Measurements from ENCODE around the gene AKIRIN1. TPM values are rescaled to one million over a fixed set of nuclear protein-coding genes. Genes with fewer than 3 reads are reported as not detected.

The AKIRIN1 gene
- total RNA-seq, 4 donors from 2014 or later = 59.0 to 93.1 (median 69.2) TPM

DNA sequence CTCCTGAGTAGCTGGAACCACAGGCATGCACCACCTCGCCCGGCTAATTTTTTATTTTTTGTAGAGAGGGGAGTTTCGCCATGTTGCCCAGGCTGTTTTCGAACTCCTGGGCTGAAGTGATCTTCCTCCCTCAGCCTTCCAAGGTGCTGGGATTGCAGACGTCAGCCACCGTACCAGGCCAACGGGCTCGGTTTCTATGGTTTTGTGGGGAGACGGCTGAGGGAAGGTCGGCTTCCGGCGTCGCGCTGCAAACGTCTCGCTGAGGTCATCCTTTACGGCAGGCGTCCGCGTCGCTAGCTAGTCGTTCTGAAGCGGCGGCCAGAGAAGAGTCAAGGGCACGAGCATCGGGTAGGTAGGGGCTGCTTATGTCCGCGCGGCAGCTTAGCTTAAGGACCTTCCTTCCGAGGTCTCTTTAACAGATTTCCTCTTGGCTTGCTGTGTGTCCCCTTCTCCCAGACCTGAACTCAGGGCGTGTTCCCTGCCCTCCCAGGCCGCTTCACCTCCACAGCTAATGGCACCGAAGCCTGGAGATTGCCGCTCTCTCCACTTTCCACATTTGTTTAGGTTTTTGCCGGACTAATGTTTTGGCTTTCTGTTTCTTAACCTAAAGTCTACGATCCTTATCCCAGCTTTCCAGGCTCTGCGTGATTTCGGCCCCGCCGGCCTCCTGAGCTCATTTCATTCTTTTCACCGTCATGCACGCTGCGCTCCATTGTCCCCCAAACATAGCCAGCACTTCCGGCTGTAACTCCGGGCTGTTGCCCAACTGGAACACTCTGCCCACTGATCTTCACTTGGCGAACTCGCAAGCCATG, 35.2 kb downstream of the AKIRIN1 start, which contains the start of gene NDUFS5:
TSS of gene NDUFS5 (plus strand) at position 300 of the 815 bp plus-strand sequence. CDS start 2,375 bp downstream, outside the sequence.
- 1% methylated on average over 35 of the region's 47 CpGs for WGBS
- Histone ChIP-seq H3K36me3 (peaks cover 12 to 32% (median 29%) of the 10 kb centered on the region in 4 donors), H3K9me3 (no peaks in the 10 kb centered on the region), H3K4me3 (peak within 1 kb of the TSS; percentile 72 to 87 (median 79)), H3K27me3 (no peaks in the 10 kb centered on the region), H3K4me1 (peaks cover 22 to 45% (median 32%) of the 10 kb centered on the region in 4 donors), H3K27ac (replicated peaks in 1 of 4) (peak within 1 kb of the TSS; percentile 89 to 98 (median 96))
- TF ChIP-seq, protein P1, sequence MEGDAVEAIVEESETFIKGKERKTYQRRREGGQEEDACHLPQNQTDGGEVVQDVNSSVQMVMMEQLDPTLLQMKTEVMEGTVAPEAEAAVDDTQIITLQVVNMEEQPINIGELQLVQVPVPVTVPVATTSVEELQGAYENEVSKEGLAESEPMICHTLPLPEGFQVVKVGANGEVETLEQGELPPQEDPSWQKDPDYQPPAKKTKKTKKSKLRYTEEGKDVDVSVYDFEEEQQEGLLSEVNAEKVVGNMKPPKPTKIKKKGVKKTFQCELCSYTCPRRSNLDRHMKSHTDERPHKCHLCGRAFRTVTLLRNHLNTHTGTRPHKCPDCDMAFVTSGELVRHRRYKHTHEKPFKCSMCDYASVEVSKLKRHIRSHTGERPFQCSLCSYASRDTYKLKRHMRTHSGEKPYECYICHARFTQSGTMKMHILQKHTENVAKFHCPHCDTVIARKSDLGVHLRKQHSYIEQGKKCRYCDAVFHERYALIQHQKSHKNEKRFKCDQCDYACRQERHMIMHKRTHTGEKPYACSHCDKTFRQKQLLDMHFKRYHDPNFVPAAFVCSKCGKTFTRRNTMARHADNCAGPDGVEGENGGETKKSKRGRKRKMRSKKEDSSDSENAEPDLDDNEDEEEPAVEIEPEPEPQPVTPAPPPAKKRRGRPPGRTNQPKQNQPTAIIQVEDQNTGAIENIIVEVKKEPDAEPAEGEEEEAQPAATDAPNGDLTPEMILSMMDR (IDR thresholded peaks at IDR 0.05) = no peak
- TF ChIP-seq EP300 (IDR thresholded peaks at IDR 0.05) (no peak), POLR2A (IDR thresholded peaks at IDR 0.05; ENCODE audit: low read depth) (peak; percentile 94), POLR2AphosphoS5 (IDR thresholded peaks at IDR 0.05) (peak; percentile 98 to 100)
- intact Hi-C loops (cut with DNase I) = loop anchor here (5.0 kb wide), 1 partner anchor 34 kb away; the partner anchor contains the start of gene AKIRIN1
- DNase-seq (ENCODE audit: extremely low spot score) = peak; percentile 97

DNA sequence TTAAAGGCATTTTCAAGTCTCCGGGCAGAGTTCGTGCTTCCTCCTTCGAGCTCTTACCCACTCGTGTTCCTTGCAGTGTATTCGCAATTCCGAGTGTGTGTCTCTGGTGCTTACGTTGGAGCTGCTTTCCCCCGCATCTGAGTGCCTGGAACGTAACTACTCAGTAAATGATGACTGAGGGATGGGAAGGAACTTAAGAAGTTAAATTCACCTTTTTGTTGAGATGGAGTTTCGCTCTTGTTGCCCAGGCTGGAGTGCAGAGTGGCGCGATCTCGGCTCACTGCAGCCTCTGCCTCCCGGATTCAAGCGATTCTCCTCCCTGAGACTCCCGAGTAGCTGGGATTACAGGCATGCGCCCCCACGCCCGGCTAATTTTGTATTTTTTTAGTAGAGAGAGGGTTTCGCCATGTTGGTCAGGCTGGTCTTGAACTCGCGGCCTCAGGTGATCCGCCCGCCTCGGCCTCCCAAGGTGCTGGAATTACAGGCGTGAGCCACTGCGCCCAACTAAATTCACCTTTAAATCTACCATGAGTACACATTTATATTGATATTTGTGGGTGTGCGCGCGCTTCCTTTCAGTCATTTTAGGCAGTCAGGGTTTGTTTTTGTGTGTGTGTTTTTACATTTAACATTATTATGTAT, 35.9 kb downstream of the AKIRIN1 start:
- intact Hi-C loops (cut with DNase I) = loop anchor here (5.0 kb wide), 1 partner anchor 35 kb away; the partner anchor contains the start of gene AKIRIN1
- 27% methylated on average over 30 of the region's 30 CpGs for WGBS

DNA sequence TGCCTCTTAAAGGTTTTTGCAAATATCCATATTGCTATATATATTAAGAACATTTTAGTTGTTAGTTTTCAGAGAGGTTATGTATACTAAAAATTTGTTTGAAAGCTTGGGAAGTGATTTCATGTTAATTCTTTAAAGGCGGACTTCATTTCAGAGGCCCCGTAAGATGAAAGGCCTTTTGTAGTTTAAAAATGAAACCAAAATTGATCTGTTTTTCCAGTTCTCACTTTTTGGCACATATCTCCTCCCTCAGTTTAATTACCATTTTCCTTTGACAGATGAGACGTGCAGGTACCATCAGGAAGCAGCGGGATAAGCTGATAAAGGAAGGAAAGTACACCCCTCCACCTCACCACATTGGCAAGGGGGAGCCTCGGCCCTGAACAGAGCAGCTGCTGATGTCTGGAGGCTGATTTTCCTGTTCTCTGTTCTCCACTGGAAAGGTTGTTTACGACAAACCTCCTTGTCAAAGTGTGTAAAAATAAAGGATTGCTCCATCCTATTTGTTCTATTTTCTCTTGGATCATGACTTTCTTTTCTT, 43.1 kb downstream of the AKIRIN1 start:
- Histone ChIP-seq H3K4me3 (no peak overlapping the region), H3K36me3 (peaks cover 53 to 96% (median 91%) of the 10 kb centered on the region in 4 donors), H3K4me1 (peaks cover 16 to 30% (median 21%) of the 10 kb centered on the region in 4 donors), H3K27me3 (no peaks in the 10 kb centered on the region), H3K27ac (replicated peaks in 1 of 4) (no peak overlapping the region), H3K9me3 (no peaks in the 10 kb centered on the region)
- TF ChIP-seq POLR2AphosphoS5 (IDR thresholded peaks at IDR 0.05) = no peak
- no peak for TF ChIP-seq EP300 (IDR thresholded peaks at IDR 0.05)
- no peak for TF ChIP-seq POLR2A (IDR thresholded peaks at IDR 0.05; ENCODE audit: low read depth)
- TF ChIP-seq, protein P1 (IDR thresholded peaks at IDR 0.05) = no peak
- no peak for DNase-seq (ENCODE audit: extremely low spot score)
- intact Hi-C loops (cut with DNase I) = no loop called here
- WGBS = 73% methylated on average over 6 of the region's 6 CpGs

More for the DNA sequence above, 35.9 kb downstream of the AKIRIN1 start:
- Histone ChIP-seq H3K4me1 (peaks cover 28 to 53% (median 39%) of the 10 kb centered on the region in 4 donors), H3K36me3 (peaks cover 19 to 40% (median 37%) of the 10 kb centered on the region in 4 donors), H3K4me3 (peak overlapping the region; percentile 72 to 87 (median 79)), H3K27ac (replicated peaks in 1 of 4) (peak overlapping the region; percentile 89 to 98 (median 96)), H3K27me3 (no peaks in the 10 kb centered on the region), H3K9me3 (no peaks in the 10 kb centered on the region)
- DNase-seq (ENCODE audit: extremely low spot score) = no peak
- TF ChIP-seq, protein P1 (IDR thresholded peaks at IDR 0.05) = no peak
- TF ChIP-seq POLR2A (IDR thresholded peaks at IDR 0.05; ENCODE audit: low read depth) (no peak), POLR2AphosphoS5 (IDR thresholded peaks at IDR 0.05) (no peak), EP300 (IDR thresholded peaks at IDR 0.05) (no peak)

DNA sequence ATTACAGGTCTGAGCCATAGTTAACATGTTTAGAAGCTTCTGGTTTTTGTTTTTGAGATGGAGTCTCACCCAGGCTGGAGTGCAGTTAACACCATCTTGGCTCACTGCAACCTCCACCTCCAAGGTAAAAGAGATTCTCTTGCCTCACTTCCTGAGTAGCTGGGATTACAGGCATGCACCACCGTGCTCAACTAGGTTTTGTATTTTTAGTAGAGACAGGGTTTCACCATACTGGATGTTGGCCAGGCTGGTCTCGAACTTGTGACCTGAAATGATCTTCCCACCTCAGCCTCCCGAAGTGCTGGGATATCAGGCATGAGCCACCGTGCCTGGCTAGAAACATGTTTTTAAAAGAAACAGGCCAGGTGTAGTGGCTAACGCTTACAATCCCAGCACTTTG, 45.6 kb downstream of the AKIRIN1 start:
- no peak overlapping the region for H3K27ac ChIP-seq (replicated peaks in 1 of 4)
- no peak overlapping the region for H3K4me3 ChIP-seq
- WGBS = 97% methylated on average over 5 of the region's 5 CpGs
- H3K4me1 ChIP-seq = peaks cover 4 to 12% (median 9%) of the 10 kb centered on the region in 4 donors
- DNase-seq (ENCODE audit: extremely low spot score) = no peak
- peaks cover 50 to 81% (median 75%) of the 10 kb centered on the region in 4 donors for H3K36me3 ChIP-seq
- no peaks in the 10 kb centered on the region for H3K27me3 ChIP-seq
- no peaks in the 10 kb centered on the region for H3K9me3 ChIP-seq
- no peak for TF ChIP-seq POLR2A (IDR thresholded peaks at IDR 0.05; ENCODE audit: low read depth)
- TF ChIP-seq, protein P1 (IDR thresholded peaks at IDR 0.05) = no peak
- no peak for TF ChIP-seq POLR2AphosphoS5 (IDR thresholded peaks at IDR 0.05)
- no peak for TF ChIP-seq EP300 (IDR thresholded peaks at IDR 0.05)
- intact Hi-C loops (cut with DNase I) = no loop called here
